ENCODE results near the gene ROBO1. TPM values are rescaled to one million over a fixed set of nuclear protein-coding genes. Genes with fewer than 3 reads are reported as not detected.

Gene ROBO1
- total RNA-seq, 4 donors from 2014 or later: 8.6 to 26.3 (median 16.6) TPM

DNA sequence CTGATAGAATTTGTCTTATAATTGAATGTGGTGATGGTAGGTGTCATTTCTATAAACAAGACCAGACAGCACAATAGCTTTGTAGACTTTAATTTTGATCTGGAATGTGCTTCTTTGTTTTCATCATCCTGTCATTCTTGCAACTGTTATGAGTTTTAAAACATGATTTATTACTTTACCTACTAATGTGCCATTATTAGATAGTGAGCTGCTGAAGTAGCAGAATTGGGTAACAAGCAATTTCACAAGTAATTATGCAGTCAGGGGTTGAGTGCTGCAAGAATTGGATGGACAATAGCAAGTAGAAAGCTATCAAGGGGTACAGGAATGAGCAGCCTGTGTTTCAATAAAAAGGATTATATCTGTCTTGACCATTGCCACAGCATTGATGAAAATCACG lies 975.6 kb downstream of the ROBO1 start:
- Histone ChIP-seq H3K27me3 (no peaks in the 10 kb centered on the region), H3K4me1 (no peaks in the 10 kb centered on the region), H3K9me3 (no peaks in the 10 kb centered on the region), H3K36me3 (no peaks in the 10 kb centered on the region), H3K4me3 (replicated peaks in 1 of 3) (no peak overlapping the region), H3K27ac (no peak overlapping the region)
- WGBS, 2 donors: 90 to 98% methylated on average over 1 of the region's 1 CpG
- intact Hi-C loops (cut with DNase I): no loop called here
- TF ChIP-seq, protein P1, sequence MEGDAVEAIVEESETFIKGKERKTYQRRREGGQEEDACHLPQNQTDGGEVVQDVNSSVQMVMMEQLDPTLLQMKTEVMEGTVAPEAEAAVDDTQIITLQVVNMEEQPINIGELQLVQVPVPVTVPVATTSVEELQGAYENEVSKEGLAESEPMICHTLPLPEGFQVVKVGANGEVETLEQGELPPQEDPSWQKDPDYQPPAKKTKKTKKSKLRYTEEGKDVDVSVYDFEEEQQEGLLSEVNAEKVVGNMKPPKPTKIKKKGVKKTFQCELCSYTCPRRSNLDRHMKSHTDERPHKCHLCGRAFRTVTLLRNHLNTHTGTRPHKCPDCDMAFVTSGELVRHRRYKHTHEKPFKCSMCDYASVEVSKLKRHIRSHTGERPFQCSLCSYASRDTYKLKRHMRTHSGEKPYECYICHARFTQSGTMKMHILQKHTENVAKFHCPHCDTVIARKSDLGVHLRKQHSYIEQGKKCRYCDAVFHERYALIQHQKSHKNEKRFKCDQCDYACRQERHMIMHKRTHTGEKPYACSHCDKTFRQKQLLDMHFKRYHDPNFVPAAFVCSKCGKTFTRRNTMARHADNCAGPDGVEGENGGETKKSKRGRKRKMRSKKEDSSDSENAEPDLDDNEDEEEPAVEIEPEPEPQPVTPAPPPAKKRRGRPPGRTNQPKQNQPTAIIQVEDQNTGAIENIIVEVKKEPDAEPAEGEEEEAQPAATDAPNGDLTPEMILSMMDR (IDR thresholded peaks at IDR 0.05): no peak
- no peak for TF ChIP-seq POLR2A (IDR thresholded peaks at IDR 0.05)
- no peak for DNase-seq

DNA sequence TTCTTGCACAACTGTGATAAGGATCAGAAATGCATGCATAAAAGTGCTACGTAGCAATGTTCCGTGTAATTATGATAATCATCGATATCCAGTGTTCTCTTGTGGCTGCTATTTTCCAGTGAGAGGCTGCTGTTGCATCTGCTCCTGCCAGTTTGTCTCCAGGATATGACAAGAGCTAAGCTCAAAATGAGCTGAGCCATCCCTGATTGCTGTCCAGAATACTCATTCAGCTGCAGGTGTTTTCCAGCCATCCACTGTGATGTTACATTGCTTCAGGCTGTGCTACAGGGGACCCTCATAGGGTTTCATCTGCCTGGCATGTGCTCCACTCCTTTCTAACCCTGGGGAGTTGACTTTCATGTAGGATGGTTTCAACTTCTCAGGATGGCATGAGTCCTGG lies 976.0 kb downstream of the ROBO1 start:
- TF ChIP-seq POLR2A (IDR thresholded peaks at IDR 0.05): no peak
- TF ChIP-seq, protein P1 (IDR thresholded peaks at IDR 0.05): no peak
- Histone ChIP-seq H3K27me3 (no peaks in the 10 kb centered on the region), H3K36me3 (no peaks in the 10 kb centered on the region), H3K27ac (no peak overlapping the region), H3K9me3 (no peaks in the 10 kb centered on the region), H3K4me1 (no peaks in the 10 kb centered on the region), H3K4me3 (replicated peaks in 1 of 3) (no peak overlapping the region)
- no peak for DNase-seq
- intact Hi-C loops (cut with DNase I): no loop called here
- WGBS, 2 donors: 65 to 98% methylated on average over 3 of the region's 3 CpGs

DNA sequence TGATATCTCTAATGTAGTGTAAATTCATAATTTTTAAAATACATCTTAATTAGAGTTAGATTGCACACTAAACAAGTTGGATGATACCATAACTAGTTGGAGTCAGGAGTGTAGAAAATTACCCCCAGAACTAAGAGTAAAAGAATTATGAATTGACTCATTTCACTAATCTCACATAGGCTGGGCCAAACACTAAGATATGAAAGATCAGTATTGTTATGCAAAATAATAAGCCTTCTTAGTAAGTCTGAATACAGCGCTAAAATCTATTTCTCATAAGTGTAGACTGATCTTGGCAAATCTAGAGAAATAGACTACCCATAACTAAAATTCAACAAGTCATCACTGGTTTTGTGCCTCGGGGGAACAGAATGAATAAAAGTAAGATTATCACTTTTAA lies 979.0 kb downstream of the ROBO1 start:
- DNase-seq: no peak
- TF ChIP-seq, protein P1 (IDR thresholded peaks at IDR 0.05): no peak
- TF ChIP-seq POLR2A (IDR thresholded peaks at IDR 0.05): no peak
- 93 to 94% methylated on average over 2 of the region's 2 CpGs for WGBS, 2 donors
- H3K36me3 ChIP-seq: no peaks in the 10 kb centered on the region
- no peaks in the 10 kb centered on the region for H3K27me3 ChIP-seq
- H3K9me3 ChIP-seq: no peaks in the 10 kb centered on the region
- intact Hi-C loops (cut with DNase I): no loop called here
- no peaks in the 10 kb centered on the region for H3K4me1 ChIP-seq
- no peak overlapping the region for H3K27ac ChIP-seq
- no peak overlapping the region for H3K4me3 ChIP-seq (replicated peaks in 1 of 3)

DNA sequence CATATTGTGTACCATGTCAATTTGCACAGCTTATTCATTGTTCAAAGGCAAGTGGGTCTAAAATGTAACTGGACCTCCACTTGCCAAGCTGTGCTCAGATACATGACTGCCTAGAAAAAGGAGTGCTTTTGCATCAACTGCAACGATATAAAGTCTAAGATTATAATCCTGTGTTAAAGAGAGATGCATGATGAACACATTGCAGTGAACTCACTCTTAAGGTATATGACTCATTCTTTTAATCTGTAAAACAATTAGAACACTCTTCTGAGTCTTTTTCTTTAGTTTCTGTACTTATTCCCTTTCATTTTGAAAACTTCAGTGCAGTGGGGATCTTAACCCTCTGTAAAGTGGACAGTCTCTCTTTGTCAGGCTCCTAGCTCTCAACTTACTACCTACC lies 982.8 kb downstream of the ROBO1 start:
- Histone ChIP-seq H3K9me3 (no peaks in the 10 kb centered on the region), H3K36me3 (no peaks in the 10 kb centered on the region), H3K27me3 (no peaks in the 10 kb centered on the region), H3K4me1 (no peaks in the 10 kb centered on the region), H3K27ac (no peak overlapping the region), H3K4me3 (replicated peaks in 1 of 3) (no peak overlapping the region)
- TF ChIP-seq POLR2A (IDR thresholded peaks at IDR 0.05): no peak
- TF ChIP-seq, protein P1 (IDR thresholded peaks at IDR 0.05): no peak
- intact Hi-C loops (cut with DNase I): no loop called here
- 81 to 89% methylated on average over 1 of the region's 1 CpG for WGBS, 2 donors
- no peak for DNase-seq

DNA sequence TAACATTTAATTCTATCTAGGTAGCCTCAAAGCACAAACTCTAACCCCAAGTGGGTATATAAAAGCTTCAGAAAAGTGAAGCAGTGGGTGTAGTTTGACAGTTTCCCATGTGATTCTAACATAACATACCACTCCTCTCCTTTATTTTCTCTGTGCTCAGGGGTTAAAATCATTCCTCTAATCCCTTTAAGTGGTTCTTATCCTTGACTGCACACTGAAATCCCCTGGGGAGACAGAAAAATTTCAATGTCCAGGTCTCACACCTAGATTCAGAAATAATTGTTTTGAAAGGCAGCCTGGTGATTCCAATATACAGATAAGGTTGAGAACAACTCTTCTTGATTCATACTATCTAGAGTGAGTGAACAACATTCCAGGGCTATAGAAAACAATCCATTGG lies 986.4 kb downstream of the ROBO1 start:
- TF ChIP-seq, protein P1 (IDR thresholded peaks at IDR 0.05): no peak
- no peak for TF ChIP-seq POLR2A (IDR thresholded peaks at IDR 0.05)
- no peaks in the 10 kb centered on the region for H3K36me3 ChIP-seq
- intact Hi-C loops (cut with DNase I): no loop called here

More for the DNA sequence above, 986.4 kb downstream of the ROBO1 start:
- no peak for DNase-seq
- Histone ChIP-seq H3K27me3 (no peaks in the 10 kb centered on the region), H3K27ac (no peak overlapping the region), H3K9me3 (no peaks in the 10 kb centered on the region), H3K4me1 (no peaks in the 10 kb centered on the region), H3K4me3 (replicated peaks in 1 of 3) (no peak overlapping the region)

Data from thyroid gland (tissue), 4 donors.